IMR-90 (cell line): ENCODE data around the gene FBXL20. TPM values are rescaled to one million over a fixed set of nuclear protein-coding genes. Genes with fewer than 3 reads are reported as not detected.

Source experiments
- ATAC-seq: fragments of 200-7000 bp; cut with Tn5 transposase; 2 replicates; pipeline ENCODE4 v1.9.1; 2020; ENCODE audit warnings: low read depth, mild to moderate bottlenecking, moderate library complexity
- BruUV-seq: library from RNA; stranded (reverse); fragments of 400-500 nt; replicated peaks from 2 replicates; lab custom pipeline; 2021; lab: Mats Ljungman, UMichigan
- CTCF ChIA-PET: fragments of 300-600 bp; formaldehyde crosslinking; extraction: SDS; loops from one replicate; lab custom pipeline; 2021; ENCODE audit warnings: antibody characterized with exemption; lab: Yijun Ruan, JAX
- POLR2A ChIA-PET: fragments of 300-600 bp; sonication (Branson Sonifier 250); formaldehyde crosslinking; loops from one replicate; lab custom pipeline; 2022; ENCODE audit warnings: antibody characterized with exemption; ENCODE audit not compliant: unreplicated experiment; lab: Charles Lee
- DNase-seq: peaks from one replicate; pipeline ENCODE4 v3.0.0; 2013
- H2AFZ ChIP-seq: replicated peaks from 2 replicates; pipeline ENCODE3; 2013; ENCODE audit warnings: low read length, mild to moderate bottlenecking; ENCODE audit not compliant: poor library complexity
- H2AK5ac ChIP-seq: 2 replicates; pipeline ENCODE4 v1.6.1; 2013; ENCODE audit warnings: low read depth, low read length, inconsistent platforms
- H2AK9ac ChIP-seq: replicated peaks from 2 replicates; pipeline ENCODE3; 2013; ENCODE audit warnings: mild to moderate bottlenecking, low read depth, low read length, moderate library complexity; ENCODE audit not compliant: poor library complexity
- H2BK120ac ChIP-seq: 2 replicates; pipeline ENCODE4 v1.6.1; 2013; ENCODE audit warnings: low read depth, low read length, inconsistent platforms
- H2BK15ac ChIP-seq: 3 replicates; pipeline ENCODE4 v1.6.1; 2013; ENCODE audit warnings: low read depth, low read length, inconsistent platforms
- H2BK20ac ChIP-seq: 2 replicates; pipeline ENCODE4 v1.6.1; 2013; ENCODE audit warnings: low read depth, mild to moderate bottlenecking, inconsistent platforms, low read length, moderate library complexity
- H2BK5ac ChIP-seq: 2 replicates; pipeline ENCODE4 v1.6.1; 2013; ENCODE audit warnings: mild to moderate bottlenecking, low read depth, low read length, inconsistent platforms; ENCODE audit not compliant: poor library complexity, severe bottlenecking
- H3K14ac ChIP-seq: replicated peaks from 2 replicates; pipeline ENCODE4 v1.6.1; 2013; ENCODE audit warnings: low read depth, low read length, inconsistent platforms
- H3K18ac ChIP-seq: 2 replicates; pipeline ENCODE4 v1.6.1; 2013; ENCODE audit warnings: low read depth, low read length, control low read depth
- H3K23ac ChIP-seq: 2 replicates; pipeline ENCODE4 v1.6.1; 2013; ENCODE audit warnings: low read depth, low read length, inconsistent platforms
- H3K27ac ChIP-seq: 2 replicates; pipeline ENCODE4 v1.5.1; 2013; ENCODE audit warnings: mild to moderate bottlenecking, control low read depth, low read length; ENCODE audit not compliant: insufficient read depth
- H3K27me3 ChIP-seq: 2 replicates; pipeline ENCODE4 v1.6.1; 2013; ENCODE audit warnings: low read length; ENCODE audit not compliant: control insufficient read depth, insufficient read depth
- H3K36me3 ChIP-seq: 2 replicates; pipeline ENCODE4 v1.6.1; 2013; ENCODE audit warnings: low read length, mixed read lengths; ENCODE audit not compliant: control insufficient read depth, insufficient read depth
- H3K4ac ChIP-seq: 2 replicates; pipeline ENCODE4 v1.6.1; 2013; ENCODE audit warnings: low read depth, low read length, inconsistent platforms
- H3K4me1 ChIP-seq: 2 replicates; pipeline ENCODE4 v1.6.1; 2013; ENCODE audit warnings: low read length, mixed read lengths; ENCODE audit not compliant: control insufficient read depth, insufficient read depth
- H3K4me2 ChIP-seq: 2 replicates; pipeline ENCODE4 v1.6.1; 2013; ENCODE audit warnings: low read depth, mild to moderate bottlenecking, control low read depth, low read length, moderate library complexity
- H3K4me3 ChIP-seq: 2 replicates; pipeline ENCODE4 v1.5.1; 2013; ENCODE audit warnings: low read depth, mild to moderate bottlenecking, control low read depth, low read length, moderate library complexity; ENCODE audit not compliant: insufficient read depth
- H3K56ac ChIP-seq: 2 replicates; pipeline ENCODE4 v1.6.1; 2013; ENCODE audit warnings: low read length, inconsistent platforms; ENCODE audit not compliant: insufficient read depth; ENCODE audit errors: extremely low read depth
- H3K79me1 ChIP-seq, 2 experiments: 2 replicates each; pipeline ENCODE4 v1.6.1; 2013; ENCODE audit warnings: low read length in 2 of 2, inconsistent platforms in 1 of 2, low read depth in 1 of 2
- H3K9ac ChIP-seq: 2 replicates; pipeline ENCODE4 v1.6.1; 2013; ENCODE audit warnings: low read depth, low read length, control low read depth
- H3K9me1 ChIP-seq: 2 replicates; pipeline ENCODE4 v1.6.1; 2013; ENCODE audit warnings: low read length, inconsistent platforms; ENCODE audit not compliant: insufficient read depth
- H3K9me3 ChIP-seq: 2 replicates; pipeline ENCODE4 v1.6.1; 2013; ENCODE audit warnings: low read length; ENCODE audit not compliant: control insufficient read depth, insufficient read depth
- H4K20me1 ChIP-seq: 2 replicates; pipeline ENCODE4 v1.6.1; 2013; ENCODE audit warnings: low read length, inconsistent platforms; ENCODE audit not compliant: insufficient read depth
- H4K5ac ChIP-seq: 2 replicates; pipeline ENCODE4 v1.6.1; 2013; ENCODE audit warnings: mild to moderate bottlenecking, low read depth, low read length, control low read depth
- H4K8ac ChIP-seq, 2 experiments: 2 replicates each; pipeline ENCODE4 v1.6.1; 2013; ENCODE audit warnings: low read depth in 2 of 2, low read length in 2 of 2, control low read depth in 1 of 2, inconsistent platforms in 1 of 2
- H4K91ac ChIP-seq: 2 replicates; pipeline ENCODE4 v1.6.1; 2013; ENCODE audit warnings: low read depth, low read length, inconsistent platforms; ENCODE audit not compliant: insufficient read depth
- BHLHE40 ChIP-seq: fragments of 150-350 bp; IDR thresholded peaks from 2 replicates; pipeline ENCODE4 v1.6.1; 2016; ENCODE audit warnings: mild to moderate bottlenecking, low read depth, low read length
- CEBPB ChIP-seq: IDR thresholded peaks from 2 replicates; pipeline ENCODE4 v1.6.1; 2012; ENCODE audit warnings: low read depth, low read length, improper control_type of control experiment
- CHD1 ChIP-seq: IDR thresholded peaks from 2 replicates; pipeline ENCODE4 v1.6.1; 2012; ENCODE audit warnings: low read depth, low read length, improper control_type of control experiment
- CTCF ChIP-seq: conservative IDR thresholded peaks from 2 replicates; pipeline ENCODE4 v1.5.1; 2012; ENCODE audit warnings: mild to moderate bottlenecking, low read depth, low read length, improper control_type of control experiment
- ELK1 ChIP-seq: fragments of 150-350 bp; IDR thresholded peaks from 2 replicates; pipeline ENCODE4 v1.6.1; 2016; ENCODE audit warnings: low read depth, mild to moderate bottlenecking, low read length, moderate library complexity, borderline replicate concordance
- FOS ChIP-seq: fragments of 150-350 bp; IDR thresholded peaks from 2 replicates; pipeline ENCODE4 v1.6.1; 2016; ENCODE audit warnings: low read depth, low read length
- MAFK ChIP-seq: IDR thresholded peaks from 2 replicates; pipeline ENCODE4 v1.6.1; 2012; ENCODE audit warnings: low read depth, low read length, improper control_type of control experiment
- MAZ ChIP-seq: IDR thresholded peaks from 2 replicates; pipeline ENCODE4 v1.6.1; 2012; ENCODE audit warnings: low read depth, mild to moderate bottlenecking, low read length, improper control_type of control experiment, moderate library complexity, borderline replicate concordance
- MXI1 ChIP-seq: IDR thresholded peaks from 2 replicates; pipeline ENCODE4 v1.6.1; 2012; ENCODE audit warnings: low read depth, mild to moderate bottlenecking, low read length, moderate library complexity, borderline replicate concordance
- POLR2A ChIP-seq: IDR thresholded peaks from 2 replicates; pipeline ENCODE4 v1.6.1; 2012; ENCODE audit warnings: mild to moderate bottlenecking, low read depth, low read length
- RCOR1 ChIP-seq: IDR thresholded peaks from 2 replicates; pipeline ENCODE4 v1.6.1; 2012; ENCODE audit warnings: mild to moderate bottlenecking, low read length, improper control_type of control experiment; ENCODE audit not compliant: insufficient replicate concordance
- RFX5 ChIP-seq: IDR thresholded peaks from 2 replicates; pipeline ENCODE4 v1.8.0; 2012; ENCODE audit warnings: low read depth, mild to moderate bottlenecking, low read length, moderate library complexity
- USF2 ChIP-seq: fragments of 150-350 bp; IDR thresholded peaks from 2 replicates; pipeline ENCODE4 v1.6.1; 2017; ENCODE audit warnings: mild to moderate bottlenecking, antibody characterized with exemption, low read length, low read depth
- WGBS, 2 experiments: methylation state at CpG; one replicate each; pipeline versions ENCODE4 v1.1.5 to v1.1.7; 2013; ENCODE audit warnings: missing lambda C conversion rate in 2 of 2; ENCODE audit not compliant: insufficient read length in 1 of 2; ENCODE audit errors: extremely low coverage in 2 of 2; 5-methylcytosine and 5-hydroxymethylcytosine counted together
- dilution Hi-C: fragments of 300-500 bp; cut with HindIII; formaldehyde crosslinking; loops from one replicate; pipeline ENCODE4 v1.14.3; 2018; ENCODE audit warnings: low sequenced_read_pairs; ENCODE audit not compliant: unreplicated experiment
- in situ Hi-C: fragments of 300-500 bp; cut with MboI; formaldehyde crosslinking; loops from 3 replicates; pipeline ENCODE4 v1.14.3; 2019; ENCODE audit warnings: low sequenced_read_pairs, inconsistent platforms, mixed read lengths
- intact Hi-C: fragments of 100-400 bp; cut with micrococcal nuclease; formaldehyde crosslinking; loops from 2 replicates; pipeline ENCODE4 v1.10.0; 2022
- polyA plus RNA-seq, 3 experiments: library from polyadenylated mRNA; depleted of rRNA; stranded (reverse); fragments of >200 nt; gene quantifications; 2 replicates each; pipeline ENCODE4 v1.2.3, GENCODE V29; 2012; ENCODE audit warnings: low replicate concordance in 1 of 3
- total RNA-seq: library from RNA; depleted of rRNA; stranded (reverse); fragments of >200 nt; gene quantifications from 2 replicates; pipeline ENCODE4 v1.2.3, GENCODE V29; 2012

Gene FBXL20
- total and polyA plus RNA-seq, 2 of the 4 experiments (the other 2 are of a cell fraction) = 4.1 to 13.8 TPM

- Histone ChIP-seq H3K27ac (no peak overlapping the region), H2AK9ac (no peak overlapping the region), H4K5ac (no peak overlapping the region), H3K56ac (no peak overlapping the region), H3K14ac (no peak overlapping the region), H3K9ac (no peak overlapping the region), H3K36me3 (no peaks in the 10 kb centered on the region), H2BK120ac (no peak overlapping the region), H3K4me3 (no peak overlapping the region), H3K23ac (no peak overlapping the region; the same call in 1 of the 2 replicates), H2BK5ac (no peak overlapping the region), H2BK15ac (no peak overlapping the region), H3K27me3 (peaks cover 57% of the 10 kb centered on the region), H3K9me3 (no peaks in the 10 kb centered on the region), H3K4me2 (no peak overlapping the region), H4K8ac (no peak overlapping the region), H4K20me1 (no peaks in the 10 kb centered on the region), H2AFZ (no peak overlapping the region), H3K9me1 (no peaks in the 10 kb centered on the region), H3K18ac (no peak overlapping the region), H3K4me1 (no peaks in the 10 kb centered on the region), H4K91ac (no peak overlapping the region), H3K79me1 (no peaks in the 10 kb centered on the region), H2AK5ac (no peak overlapping the region), H3K4ac (no peak overlapping the region), H2BK20ac (no peak overlapping the region)
- dilution Hi-C loops = no loop called here
- BruUV-seq = no TSS peak
- ChIA-PET POLR2A (no interaction called here), CTCF (no interaction called here)
- DNase-seq (no peak), ATAC-seq (no peak)
- TF ChIP-seq RCOR1 (no peak), BHLHE40 (no peak), ELK1 (no peak), MXI1 (no peak), MAFK (no peak), CEBPB (no peak), CTCF (no peak), MAZ (no peak), CHD1 (no peak), POLR2A (no peak), USF2 (no peak), RFX5 (no peak), FOS (no peak)
- WGBS, 2 experiments = 13% methylated on average over 4 of the region's 24 CpGs; no CpG with 5 or more reads in 1 of the 2 experiments
- in situ Hi-C loops = no loop called here
- intact Hi-C loops = no loop called here
Measured at GRCh38 chr17:39217734-39218369, 183.6 kb downstream of the FBXL20 start.
